Thyroid gland (tissue), 4 donors: ENCODE measurements around the gene LCN6. TPM values are rescaled to one million over a fixed set of nuclear protein-coding genes. Genes with fewer than 3 reads are reported as not detected.
A peak's percentile ranks its signal among the peaks of the same experiment; 100 is the strongest.
"Not testable (repeated sequence)": the region's sequence is repeated elsewhere in the genome, so short reads cannot be mapped to it uniquely, and the experiment has no call there.

ENCODE experiments used
- DNase-seq, 2 donors: peaks; one replicate each; pipeline ENCODE4 v3.0.0-alpha.2; 2019
- H3K27ac ChIP-seq, 3 donors: fragments of 200-600 bp; sonication (generic); 1 replicate in 2 of 3; 2 replicates in 1 of 3; pipeline ENCODE4 v1.5.1; 2016 to 2019; ENCODE audit warnings: mild to moderate bottlenecking in 1 of 3, moderate library complexity in 1 of 3
- H3K27me3 ChIP-seq: fragments of 200-600 bp; sonication (generic); one replicate; pipeline ENCODE4 v1.5.1; 2019
- H3K36me3 ChIP-seq, 2 donors: fragments of 200-600 bp; sonication (generic); one replicate each; pipeline ENCODE4 v1.5.1; 2016 to 2019
- H3K4me1 ChIP-seq, 2 donors: fragments of 200-600 bp; sonication (generic); one replicate each; pipeline ENCODE4 v1.5.1; 2017 to 2019
- H3K4me3 ChIP-seq, 3 donors: fragments of 200-600 bp; sonication (generic); replicated peaks in 1 of 3; 1 replicate in 2 of 3; 2 replicates in 1 of 3; pipeline ENCODE4 v1.5.1; 2016; ENCODE audit warnings: mild to moderate bottlenecking in 1 of 3
- H3K9me3 ChIP-seq: fragments of 200-600 bp; sonication (generic); one replicate; pipeline ENCODE4 v1.5.1; 2017
- POLR2A ChIP-seq, 2 donors: fragments of 450-650 bp; IDR thresholded peaks; one replicate each; pipeline ENCODE4 v1.6.1; 2017; ENCODE audit warnings: antibody characterized with exemption in 2 of 2, mild to moderate bottlenecking in 2 of 2, moderate library complexity in 1 of 2
- WGBS, 2 donors: methylation state at CpG; one replicate each; pipeline ENCODE4 v1.1.5; 2017; 5-methylcytosine and 5-hydroxymethylcytosine counted together
- intact Hi-C: fragments of 100-400 bp; cut with DNase I; formaldehyde crosslinking; loops from one replicate; pipeline ENCODE4 v1.15.1; 2023
- total RNA-seq, 4 donors: library from RNA; depleted of rRNA; stranded (reverse); fragments of >200 nt; gene quantifications; one replicate each; pipeline ENCODE4 v1.2.3, GENCODE V29; 2016
- TF ChIP-seq, protein P1 (sequence below), 6 experiments: fragments of 200-600 bp in 3 of 6; fragments of 450-650 bp in 3 of 6; sonication (generic) in 3 of 6; IDR thresholded peaks; one replicate each; pipeline ENCODE4 v1.5.1; 2016 to 2019; ENCODE audit warnings: antibody characterized with exemption in 6 of 6, mild to moderate bottlenecking in 2 of 6, inconsistent platforms in 1 of 6, moderate library complexity in 1 of 6

Gene LCN6
- total RNA-seq, 4 donors from 2014 or later, result 1.4 to 10.0 (median 4.5) TPM

DNA sequence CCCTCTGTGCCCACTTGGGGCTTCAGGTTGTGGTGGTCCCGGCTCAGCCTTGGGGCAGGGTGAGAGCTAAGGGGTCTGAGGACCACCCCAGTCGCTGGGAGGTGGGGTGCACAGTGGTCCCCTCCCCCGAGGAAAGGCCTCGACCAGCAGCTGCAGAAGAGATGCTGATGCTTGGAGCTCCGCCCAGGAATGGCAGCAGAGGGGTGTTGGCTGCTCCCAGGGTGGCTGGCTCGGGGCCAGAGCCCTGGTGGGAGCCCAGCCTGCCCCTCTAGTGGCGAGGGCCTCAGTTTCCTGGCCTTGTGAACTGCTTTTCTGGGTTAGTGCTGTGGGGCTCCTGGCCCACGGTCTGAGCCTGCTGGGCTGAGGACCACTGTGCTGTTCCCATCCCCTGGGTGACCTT lies 34.8 kb downstream of the LCN6 start:
- peaks cover 12 to 33% of the 10 kb centered on the region in 2 donors for H3K4me1 ChIP-seq
- H3K36me3 ChIP-seq, result no peaks in the 10 kb centered on the region
- peak overlapping the region in 2 of 3 donors; percentile 52 to 53 for H3K27ac ChIP-seq
- 43 to 80% methylated on average over 2 to 3 of the region's 8 CpGs for WGBS, 2 donors
- no peak for TF ChIP-seq POLR2A (IDR thresholded peaks at IDR 0.05)
- TF ChIP-seq, protein P1, sequence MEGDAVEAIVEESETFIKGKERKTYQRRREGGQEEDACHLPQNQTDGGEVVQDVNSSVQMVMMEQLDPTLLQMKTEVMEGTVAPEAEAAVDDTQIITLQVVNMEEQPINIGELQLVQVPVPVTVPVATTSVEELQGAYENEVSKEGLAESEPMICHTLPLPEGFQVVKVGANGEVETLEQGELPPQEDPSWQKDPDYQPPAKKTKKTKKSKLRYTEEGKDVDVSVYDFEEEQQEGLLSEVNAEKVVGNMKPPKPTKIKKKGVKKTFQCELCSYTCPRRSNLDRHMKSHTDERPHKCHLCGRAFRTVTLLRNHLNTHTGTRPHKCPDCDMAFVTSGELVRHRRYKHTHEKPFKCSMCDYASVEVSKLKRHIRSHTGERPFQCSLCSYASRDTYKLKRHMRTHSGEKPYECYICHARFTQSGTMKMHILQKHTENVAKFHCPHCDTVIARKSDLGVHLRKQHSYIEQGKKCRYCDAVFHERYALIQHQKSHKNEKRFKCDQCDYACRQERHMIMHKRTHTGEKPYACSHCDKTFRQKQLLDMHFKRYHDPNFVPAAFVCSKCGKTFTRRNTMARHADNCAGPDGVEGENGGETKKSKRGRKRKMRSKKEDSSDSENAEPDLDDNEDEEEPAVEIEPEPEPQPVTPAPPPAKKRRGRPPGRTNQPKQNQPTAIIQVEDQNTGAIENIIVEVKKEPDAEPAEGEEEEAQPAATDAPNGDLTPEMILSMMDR (IDR thresholded peaks at IDR 0.05), result no peak
- no peak for DNase-seq
- H3K9me3 ChIP-seq, result no peaks in the 10 kb centered on the region
- no peaks in the 10 kb centered on the region for H3K27me3 ChIP-seq
- H3K4me3 ChIP-seq, result no peak overlapping the region
- intact Hi-C loops, result no loop called here

GRCh38 chr9:136712690-136713544 lies 35.4 kb downstream of the LCN6 start:
- Histone ChIP-seq H3K9me3 (no peaks in the 10 kb centered on the region), H3K27ac (peak overlapping the region in 2 of 3 donors; percentile 37 to 52), H3K4me1 (peaks cover 12 to 33% of the 10 kb centered on the region in 2 donors), H3K4me3 (peak overlapping the region in 2 of 3 donors; percentile 32 to 72), H3K27me3 (no peaks in the 10 kb centered on the region), H3K36me3 (no peaks in the 10 kb centered on the region)
- TF ChIP-seq, protein P1 (IDR thresholded peaks at IDR 0.05), result no peak
- TF ChIP-seq POLR2A (IDR thresholded peaks at IDR 0.05), result no peak
- DNase-seq, result no peak
- 7 to 30% methylated on average over 16 to 21 of the region's 56 CpGs for WGBS, 2 donors
- intact Hi-C loops, result no loop called here

- TF ChIP-seq POLR2A (IDR thresholded peaks at IDR 0.05), result peak in 1 of 2 donors; percentile 25
- TF ChIP-seq, protein P1 (IDR thresholded peaks at IDR 0.05), result no peak
- H3K27me3 ChIP-seq, result no peaks in the 10 kb centered on the region
- H3K4me1 ChIP-seq, result peaks cover 12 to 33% of the 10 kb centered on the region in 2 donors
- DNase-seq, result no peak
- H3K27ac ChIP-seq, result peak within 1 kb of the TSS in 2 of 3 donors; percentile 37 to 52
- H3K36me3 ChIP-seq, result no peaks in the 10 kb centered on the region
- intact Hi-C loops, result no loop called here
- H3K9me3 ChIP-seq, result no peaks in the 10 kb centered on the region
- WGBS, 2 donors, result 7 to 20% methylated on average over 13 to 21 of the region's 119 CpGs
- H3K4me3 ChIP-seq, result peak within 1 kb of the TSS in 2 of 3 donors; percentile 32 to 72
Observed at GRCh38 chr9:136711751-136712689, 36.3 kb downstream of the LCN6 start, which contains the start of gene DIPK1B. TSS of gene DIPK1B (plus strand) at chr9:136712572. CDS start at chr9:136712666, 94 bp downstream.

DNA sequence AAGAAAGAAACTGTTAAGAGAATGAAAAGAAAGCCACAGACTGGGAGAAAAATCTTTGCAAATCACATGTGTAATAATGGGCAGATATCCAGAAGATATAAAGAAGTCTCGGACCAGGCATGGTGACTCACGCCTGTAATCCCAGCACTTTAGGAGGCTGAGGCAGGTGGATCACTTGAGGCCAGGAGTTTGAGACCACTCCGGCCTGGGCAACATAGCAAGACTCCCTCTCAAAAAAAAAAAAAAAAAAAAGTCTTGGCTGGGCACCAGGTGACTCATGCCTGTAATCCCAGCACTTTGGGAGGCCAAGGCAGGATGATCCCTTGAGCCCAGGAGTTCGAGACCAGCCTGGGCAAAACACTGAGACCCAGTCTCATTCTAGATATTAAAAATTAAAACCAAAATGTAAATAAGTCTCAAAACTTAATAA lies 37.1 kb downstream of the LCN6 start:
- H3K36me3 ChIP-seq, H3K27me3 ChIP-seq, DNase-seq, H3K4me3 ChIP-seq, H3K9me3 ChIP-seq, intact Hi-C loops, H3K27ac ChIP-seq: not testable (repeated sequence)
- peaks cover 12 to 33% of the 10 kb centered on the region in 2 donors for H3K4me1 ChIP-seq
- 48 to 54% methylated on average over 4 of the region's 4 CpGs for WGBS, 2 donors

DNA sequence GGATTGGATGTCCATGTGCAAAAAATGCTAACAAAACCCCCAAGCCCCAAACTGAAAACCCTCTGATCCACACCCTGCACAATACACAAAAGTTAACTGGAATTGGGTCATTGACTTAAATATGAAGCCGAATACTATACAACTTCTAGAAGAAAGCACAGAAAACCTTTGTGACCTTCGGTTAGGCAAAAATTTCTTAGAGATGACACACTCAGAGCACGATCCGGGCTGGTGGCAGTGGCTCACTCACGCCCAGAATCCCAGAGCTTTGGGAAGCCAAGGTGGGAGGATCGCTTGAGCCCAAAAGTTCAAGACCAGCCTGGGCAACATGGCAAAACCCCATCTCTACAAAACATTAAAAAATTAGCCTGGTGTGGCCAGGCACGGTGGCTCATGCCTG lies 37.8 kb downstream of the LCN6 start:
- Histone ChIP-seq H3K36me3 (no peaks in the 10 kb centered on the region), H3K4me1 (peaks cover 12 to 33% of the 10 kb centered on the region in 2 donors), H3K4me3 (no peak overlapping the region), H3K9me3 (no peaks in the 10 kb centered on the region), H3K27ac (peak overlapping the region in 1 of 3 donors; percentile 10), H3K27me3 (no peaks in the 10 kb centered on the region)
- WGBS, 2 donors, result 85 to 92% methylated on average over 7 of the region's 7 CpGs
- intact Hi-C loops, result no loop called here
- DNase-seq, result no peak
- TF ChIP-seq, protein P1 (IDR thresholded peaks at IDR 0.05), result no peak
- no peak for TF ChIP-seq POLR2A (IDR thresholded peaks at IDR 0.05)
